Measurements from ENCODE around the gene TSPAN9.

GRCh38 chr12:3090240-3091037 is 13.3 kb downstream of the TSPAN9 start:
- TF ChIP-seq EZH2 (IDR thresholded peaks at IDR 0.05) (no peak), EZH2phosphoT487 (IDR thresholded peaks at IDR 0.05; ENCODE audit: borderline replicate concordance) (no peak), POLR2A (IDR thresholded peaks at IDR 0.05; ENCODE audit: borderline replicate concordance, extremely low read depth, insufficient read depth, insufficient read length) (no peak), POLR2AphosphoS5 (IDR thresholded peaks at IDR 0.05; ENCODE audit: low read depth, low read length) (no peak), FOSL1 (IDR thresholded peaks at IDR 0.05; ENCODE audit: low read depth) (no peak), ZNF274 (IDR thresholded peaks at IDR 0.05; ENCODE audit: low read depth, low read length) (no peak)
- TF ChIP-seq, protein P1, sequence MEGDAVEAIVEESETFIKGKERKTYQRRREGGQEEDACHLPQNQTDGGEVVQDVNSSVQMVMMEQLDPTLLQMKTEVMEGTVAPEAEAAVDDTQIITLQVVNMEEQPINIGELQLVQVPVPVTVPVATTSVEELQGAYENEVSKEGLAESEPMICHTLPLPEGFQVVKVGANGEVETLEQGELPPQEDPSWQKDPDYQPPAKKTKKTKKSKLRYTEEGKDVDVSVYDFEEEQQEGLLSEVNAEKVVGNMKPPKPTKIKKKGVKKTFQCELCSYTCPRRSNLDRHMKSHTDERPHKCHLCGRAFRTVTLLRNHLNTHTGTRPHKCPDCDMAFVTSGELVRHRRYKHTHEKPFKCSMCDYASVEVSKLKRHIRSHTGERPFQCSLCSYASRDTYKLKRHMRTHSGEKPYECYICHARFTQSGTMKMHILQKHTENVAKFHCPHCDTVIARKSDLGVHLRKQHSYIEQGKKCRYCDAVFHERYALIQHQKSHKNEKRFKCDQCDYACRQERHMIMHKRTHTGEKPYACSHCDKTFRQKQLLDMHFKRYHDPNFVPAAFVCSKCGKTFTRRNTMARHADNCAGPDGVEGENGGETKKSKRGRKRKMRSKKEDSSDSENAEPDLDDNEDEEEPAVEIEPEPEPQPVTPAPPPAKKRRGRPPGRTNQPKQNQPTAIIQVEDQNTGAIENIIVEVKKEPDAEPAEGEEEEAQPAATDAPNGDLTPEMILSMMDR (IDR thresholded peaks at IDR 0.05 in 2 of 3, conservative IDR thresholded peaks at IDR 0.05 in 1 of 3; ENCODE audit: borderline replicate concordance in 1 of 3, insufficient read depth in 1 of 3, low read depth in 2 of 3, low read length in 2 of 3), result no peak
- TF ChIP-seq, protein P2, sequence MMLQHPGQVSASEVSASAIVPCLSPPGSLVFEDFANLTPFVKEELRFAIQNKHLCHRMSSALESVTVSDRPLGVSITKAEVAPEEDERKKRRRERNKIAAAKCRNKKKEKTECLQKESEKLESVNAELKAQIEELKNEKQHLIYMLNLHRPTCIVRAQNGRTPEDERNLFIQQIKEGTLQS (IDR thresholded peaks at IDR 0.05), result no peak

Data from HCT116 (cell line).